D721Med (cell line): ENCODE results near the gene PLAGL2.

Experiments used
- DNase-seq: peaks from one replicate; pipeline ENCODE4 v3.0.0; 2011; ENCODE audit warnings: low spot score; ENCODE audit not compliant: insufficient read length
- FAIRE-seq: peaks from 2 replicates; lab custom pipeline; 2011; peaks lifted over from hg19 to GRCh38; lab: Jason Lieb, UNC
- TF ChIP-seq, protein P1 (sequence below): IDR thresholded peaks from 2 replicates; pipeline ENCODE4 v1.5.1; 2012; ENCODE audit warnings: mild to moderate bottlenecking, control low read depth; ENCODE audit not compliant: insufficient read depth; ENCODE audit errors: missing control alignments

PLAGL2 gene

DNA sequence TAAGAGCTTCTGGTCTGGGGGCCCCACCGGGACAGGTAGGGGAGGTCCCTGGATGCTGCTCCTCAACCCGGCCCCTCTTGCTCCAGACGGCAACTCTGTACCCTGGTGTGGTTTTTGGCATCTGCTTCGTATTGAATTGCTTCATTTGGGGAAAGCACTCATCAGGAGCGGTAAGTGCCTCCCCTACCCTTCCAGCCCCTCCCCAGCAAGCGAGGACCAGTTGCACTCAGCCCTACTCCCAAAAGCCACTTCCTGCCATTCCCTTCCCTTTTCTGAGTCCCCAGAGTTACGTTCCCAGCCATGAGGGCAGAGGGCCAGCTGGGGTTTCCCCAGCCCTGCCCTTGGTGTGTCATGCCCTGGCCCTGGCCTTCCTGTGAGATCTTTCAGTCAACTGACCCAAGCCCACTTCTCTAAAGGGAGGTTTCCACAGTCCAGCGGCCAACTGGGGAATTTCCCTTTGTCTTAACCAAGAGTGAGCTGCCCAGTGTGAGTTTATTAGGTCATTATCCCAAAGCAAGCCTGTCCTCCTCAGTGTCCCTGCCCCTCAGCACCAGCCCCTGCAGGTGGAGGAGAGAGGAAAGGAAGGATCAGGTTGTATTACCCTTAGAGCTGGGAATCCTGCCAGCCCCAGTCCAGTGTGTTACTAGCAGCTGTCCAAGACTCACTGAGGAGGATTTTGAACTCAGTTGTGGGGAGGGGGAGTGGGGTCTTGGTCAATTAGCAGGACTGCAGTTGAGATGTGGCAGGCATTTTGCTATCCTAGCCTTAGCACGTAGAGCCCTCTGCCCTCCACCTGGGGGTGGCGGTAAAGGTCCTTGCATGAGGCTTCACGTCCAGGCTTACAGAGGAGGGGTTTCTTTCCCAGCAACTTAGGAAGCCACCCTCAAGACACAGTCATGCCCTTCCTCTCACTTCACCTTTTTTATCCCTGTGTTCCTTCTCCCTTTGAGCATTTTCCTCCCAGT is 52.2 kb downstream of the PLAGL2 start:
- TF ChIP-seq, protein P1, sequence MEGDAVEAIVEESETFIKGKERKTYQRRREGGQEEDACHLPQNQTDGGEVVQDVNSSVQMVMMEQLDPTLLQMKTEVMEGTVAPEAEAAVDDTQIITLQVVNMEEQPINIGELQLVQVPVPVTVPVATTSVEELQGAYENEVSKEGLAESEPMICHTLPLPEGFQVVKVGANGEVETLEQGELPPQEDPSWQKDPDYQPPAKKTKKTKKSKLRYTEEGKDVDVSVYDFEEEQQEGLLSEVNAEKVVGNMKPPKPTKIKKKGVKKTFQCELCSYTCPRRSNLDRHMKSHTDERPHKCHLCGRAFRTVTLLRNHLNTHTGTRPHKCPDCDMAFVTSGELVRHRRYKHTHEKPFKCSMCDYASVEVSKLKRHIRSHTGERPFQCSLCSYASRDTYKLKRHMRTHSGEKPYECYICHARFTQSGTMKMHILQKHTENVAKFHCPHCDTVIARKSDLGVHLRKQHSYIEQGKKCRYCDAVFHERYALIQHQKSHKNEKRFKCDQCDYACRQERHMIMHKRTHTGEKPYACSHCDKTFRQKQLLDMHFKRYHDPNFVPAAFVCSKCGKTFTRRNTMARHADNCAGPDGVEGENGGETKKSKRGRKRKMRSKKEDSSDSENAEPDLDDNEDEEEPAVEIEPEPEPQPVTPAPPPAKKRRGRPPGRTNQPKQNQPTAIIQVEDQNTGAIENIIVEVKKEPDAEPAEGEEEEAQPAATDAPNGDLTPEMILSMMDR, result peak; percentile 61
- FAIRE-seq, result no peak

DNA sequence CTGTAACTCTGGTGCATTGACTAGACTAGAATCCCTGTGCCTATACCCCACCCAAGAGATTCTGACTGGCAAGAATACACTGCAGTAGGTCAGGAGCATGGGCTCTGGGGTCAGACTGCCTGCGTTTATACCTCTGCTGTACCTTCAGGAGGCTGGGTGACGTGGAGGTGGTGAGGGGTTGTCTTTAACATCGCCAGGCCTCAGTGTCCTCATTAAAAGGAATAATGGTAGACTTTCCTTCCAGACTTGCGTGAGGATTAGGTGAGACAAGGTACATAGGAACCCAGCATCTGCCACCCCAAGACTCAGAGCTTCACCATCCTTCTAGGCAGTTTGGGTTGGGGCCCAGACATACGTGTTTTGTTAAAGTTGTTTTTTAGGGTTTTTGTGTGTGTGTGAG is 53.8 kb downstream of the PLAGL2 start:
- FAIRE-seq (no peak), DNase-seq (no peak)
- TF ChIP-seq, protein P1, result no peak

More for the DNA sequence above, 52.2 kb downstream of the PLAGL2 start:
- DNase-seq, result no peak

DNA sequence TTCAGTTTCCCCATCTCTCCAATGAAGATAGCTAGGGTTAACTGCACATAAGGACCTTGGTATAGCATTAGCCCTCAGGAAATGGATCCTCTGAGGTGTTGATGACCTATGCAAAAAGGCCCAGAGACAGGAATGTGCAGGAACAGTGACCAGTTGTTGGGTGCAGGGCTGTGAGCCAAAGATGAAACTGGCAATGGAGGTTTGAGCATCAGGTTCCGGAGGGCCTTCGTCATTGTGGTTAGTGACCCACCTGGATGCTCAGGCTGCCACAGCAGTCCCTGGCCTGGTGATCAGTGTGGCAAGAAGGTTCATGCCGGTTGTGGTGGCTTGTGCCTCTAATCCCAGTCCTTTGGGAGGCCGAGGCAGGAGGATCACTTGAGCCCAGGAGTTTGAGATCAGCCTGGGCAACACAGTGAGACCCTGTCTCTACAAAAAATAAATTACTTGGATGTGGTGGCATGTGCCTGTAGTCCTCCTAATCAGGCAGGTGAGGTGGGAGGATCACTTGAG is 54.3 kb downstream of the PLAGL2 start:
- FAIRE-seq (no peak), DNase-seq (no peak)
- TF ChIP-seq, protein P1, result no peak

DNA sequence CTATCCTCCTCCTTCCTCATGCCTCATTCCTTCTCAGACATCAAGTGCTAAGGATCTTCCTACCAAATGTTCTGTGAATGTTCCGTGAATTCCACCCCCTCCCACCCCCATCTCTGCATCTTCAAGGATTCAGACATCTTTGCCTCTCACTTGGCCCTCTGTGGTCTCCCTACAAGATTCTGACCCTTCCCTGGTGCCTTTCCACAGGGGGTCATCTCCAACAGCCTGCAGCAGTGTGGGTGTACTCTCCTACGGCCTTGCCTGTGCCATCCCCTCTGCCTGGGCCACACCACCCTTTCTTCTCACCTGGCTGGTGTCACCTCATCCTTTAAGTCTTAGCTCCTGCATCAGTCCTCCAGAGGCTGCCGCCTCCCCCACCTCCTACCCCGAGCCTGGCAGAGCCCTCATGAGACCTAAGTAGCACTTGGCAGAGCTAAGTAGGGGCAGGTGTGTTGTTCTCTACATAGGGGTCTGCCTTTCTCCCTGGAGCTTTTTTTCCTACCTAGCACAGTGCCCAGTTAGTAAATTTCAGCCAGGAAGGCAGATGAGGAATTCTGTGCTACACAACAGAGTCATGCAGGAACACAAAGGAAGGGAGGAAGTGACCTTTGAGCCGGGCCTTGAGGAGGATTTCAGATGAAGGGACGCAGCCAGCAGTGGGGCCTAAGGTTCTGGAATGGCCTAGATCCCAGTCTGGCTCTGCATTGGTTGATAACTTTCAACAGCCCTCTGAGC is 55.0 kb downstream of the PLAGL2 start:
- DNase-seq (no peak), FAIRE-seq (no peak)

DNA sequence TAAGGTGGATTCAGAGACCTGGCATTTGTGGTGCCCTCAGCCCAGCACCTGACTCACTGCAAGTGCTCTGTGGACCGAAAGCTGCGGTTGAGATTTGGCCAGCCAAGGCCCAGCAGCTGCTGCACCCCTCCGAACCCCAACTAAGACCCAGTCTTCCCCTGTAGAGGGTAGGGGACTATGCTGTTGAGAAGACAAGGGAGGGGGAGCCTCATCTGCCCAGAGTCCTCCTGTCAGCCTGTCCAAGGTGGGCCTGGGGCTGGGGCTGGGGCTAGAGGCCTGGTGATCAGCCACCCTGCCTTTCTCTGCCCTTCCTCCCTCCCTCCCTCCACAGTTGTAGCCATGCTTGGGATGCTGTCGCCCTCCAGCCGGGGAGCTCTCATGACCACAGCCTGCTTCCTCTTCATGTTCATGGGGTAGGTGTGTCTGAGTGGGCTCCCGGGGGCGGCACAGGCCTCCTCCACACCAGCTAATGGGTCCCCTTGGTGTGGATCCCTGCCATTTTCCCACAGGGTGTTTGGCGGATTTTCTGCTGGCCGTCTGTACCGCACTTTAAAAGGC is 57.2 kb downstream of the PLAGL2 start:
- no peak for DNase-seq
- FAIRE-seq, result no peak
- TF ChIP-seq, protein P1, result no peak

More for the DNA sequence above, 55.0 kb downstream of the PLAGL2 start:
- TF ChIP-seq, protein P1, result no peak

DNA sequence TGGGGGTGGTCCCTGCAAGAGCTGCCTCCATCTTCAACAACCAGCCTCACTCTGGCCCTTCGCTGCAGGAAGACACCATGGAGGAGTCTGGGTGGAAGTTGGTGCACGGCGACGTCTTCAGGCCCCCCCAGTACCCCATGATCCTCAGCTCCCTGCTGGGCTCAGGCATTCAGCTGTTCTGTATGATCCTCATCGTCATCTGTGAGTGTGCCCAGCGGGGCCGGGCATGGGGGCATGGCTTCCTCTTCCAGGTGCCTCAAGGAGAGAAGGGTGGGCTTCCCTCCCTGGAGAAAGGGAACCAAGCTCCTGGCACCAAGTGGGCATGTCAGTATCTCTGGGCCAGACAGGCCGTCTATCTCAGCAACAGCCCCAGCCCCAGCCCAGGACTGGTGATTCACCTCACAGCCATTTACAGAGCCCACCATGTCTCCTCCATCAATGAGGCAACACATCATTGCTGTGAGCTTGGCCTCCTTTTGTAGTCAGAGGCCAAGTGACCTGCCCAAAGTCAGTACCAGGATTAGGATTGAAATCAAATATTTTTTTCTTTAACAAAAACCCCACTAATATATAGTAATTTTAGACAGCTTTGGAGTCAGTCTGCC is 57.9 kb downstream of the PLAGL2 start:
- DNase-seq (no peak), FAIRE-seq (no peak)
- TF ChIP-seq, protein P1, result no peak
